Stomach (tissue), 4 donors: Measurements from ENCODE around the gene KSR2.

Experiments
- POLR2AphosphoS5 ChIP-seq, 3 donors: sonication (generic); formaldehyde crosslinking; IDR thresholded peaks; one replicate each; pipeline ENCODE4 v1.6.1; 2016; ENCODE audit warnings: antibody characterized with exemption in 3 of 3
- TF ChIP-seq, protein P1 (sequence below), 7 experiments: fragments of 450-650 bp in 4 of 7; fragments of 200-600 bp in 3 of 7; sonication (generic) in 3 of 7; IDR thresholded peaks; one replicate each; pipeline ENCODE4 v1.5.1; 2016 to 2019; ENCODE audit warnings: antibody characterized with exemption in 7 of 7, control low read depth in 2 of 7, mild to moderate bottlenecking in 1 of 7

DNA sequence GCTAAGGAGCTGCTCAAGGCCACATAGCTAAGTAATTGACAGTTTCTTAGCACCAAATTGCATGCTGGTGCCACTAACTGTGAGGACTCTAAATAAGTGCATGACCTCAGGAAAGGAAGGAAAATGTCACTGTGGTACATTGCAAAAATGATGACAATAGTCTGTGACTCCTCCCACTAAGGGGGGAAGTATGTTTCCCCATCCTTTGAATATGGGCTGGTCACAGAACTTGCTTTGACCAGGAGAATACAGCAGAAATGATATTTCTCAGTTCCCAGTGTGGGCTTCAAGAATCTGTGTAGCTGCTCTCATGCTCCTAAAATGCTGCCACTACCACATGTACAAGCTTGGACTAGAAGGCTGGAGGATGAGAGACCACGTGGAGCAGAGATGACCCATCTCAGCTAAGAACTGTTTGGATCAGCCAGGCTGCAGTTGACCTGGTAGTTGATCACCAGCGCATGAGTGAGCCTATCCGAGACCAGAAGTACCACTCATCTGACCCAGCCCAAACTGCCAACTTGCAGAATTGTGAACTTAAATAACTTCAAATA is 565.1 kb downstream of the KSR2 start:
- TF ChIP-seq, protein P1, sequence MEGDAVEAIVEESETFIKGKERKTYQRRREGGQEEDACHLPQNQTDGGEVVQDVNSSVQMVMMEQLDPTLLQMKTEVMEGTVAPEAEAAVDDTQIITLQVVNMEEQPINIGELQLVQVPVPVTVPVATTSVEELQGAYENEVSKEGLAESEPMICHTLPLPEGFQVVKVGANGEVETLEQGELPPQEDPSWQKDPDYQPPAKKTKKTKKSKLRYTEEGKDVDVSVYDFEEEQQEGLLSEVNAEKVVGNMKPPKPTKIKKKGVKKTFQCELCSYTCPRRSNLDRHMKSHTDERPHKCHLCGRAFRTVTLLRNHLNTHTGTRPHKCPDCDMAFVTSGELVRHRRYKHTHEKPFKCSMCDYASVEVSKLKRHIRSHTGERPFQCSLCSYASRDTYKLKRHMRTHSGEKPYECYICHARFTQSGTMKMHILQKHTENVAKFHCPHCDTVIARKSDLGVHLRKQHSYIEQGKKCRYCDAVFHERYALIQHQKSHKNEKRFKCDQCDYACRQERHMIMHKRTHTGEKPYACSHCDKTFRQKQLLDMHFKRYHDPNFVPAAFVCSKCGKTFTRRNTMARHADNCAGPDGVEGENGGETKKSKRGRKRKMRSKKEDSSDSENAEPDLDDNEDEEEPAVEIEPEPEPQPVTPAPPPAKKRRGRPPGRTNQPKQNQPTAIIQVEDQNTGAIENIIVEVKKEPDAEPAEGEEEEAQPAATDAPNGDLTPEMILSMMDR (IDR thresholded peaks at IDR 0.05) = no peak
- TF ChIP-seq POLR2AphosphoS5 (IDR thresholded peaks at IDR 0.05) = no peak
